ENCODE results near the gene COL6A3.
"Not testable (repeated sequence)": the region's sequence is repeated elsewhere in the genome, so short reads cannot be mapped to it uniquely, and the experiment has no call there.

Gene COL6A3

DNA sequence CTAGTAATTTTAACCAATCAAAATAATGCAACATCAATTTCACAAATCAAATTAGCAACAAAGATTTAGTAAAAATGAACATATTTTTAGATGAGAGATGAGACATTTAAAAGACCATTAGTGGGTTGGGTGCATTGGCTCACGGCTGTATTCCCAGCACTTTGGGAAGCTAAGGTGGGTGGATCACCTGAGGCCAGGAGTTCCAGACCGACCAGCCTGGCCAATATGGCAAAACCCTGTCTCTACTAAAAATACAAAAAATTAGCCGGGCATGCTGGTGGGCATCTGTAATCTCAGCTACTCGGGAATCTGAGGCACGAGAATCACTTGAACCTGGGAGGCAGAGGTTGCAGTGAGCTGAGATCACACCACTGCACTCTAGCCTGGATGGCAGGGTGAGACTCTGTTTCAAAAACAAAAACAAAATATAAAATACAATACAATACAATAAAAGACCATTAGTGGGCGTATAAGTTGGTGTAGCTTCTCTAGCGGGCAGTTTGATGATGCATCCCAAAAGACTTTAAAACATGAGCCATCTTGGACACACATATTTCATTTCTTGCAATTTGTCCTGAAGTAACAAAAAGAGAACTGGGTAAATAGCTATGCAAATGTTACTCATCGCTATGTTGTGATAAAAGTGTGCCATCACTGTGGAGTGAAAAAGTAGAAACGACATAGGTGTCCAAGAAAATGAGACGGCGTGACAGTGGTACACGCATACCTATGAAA, 101.8 kb downstream of the COL6A3 start:
- DNase-seq = no peak

- no peak for DNase-seq
Measured at GRCh38 chr2:237310515-237311114, 103.3 kb downstream of the COL6A3 start.

GRCh38 chr2:237309416-237309815, 104.5 kb downstream of the COL6A3 start:
- DNase-seq = no peak

GRCh38 chr2:237309011-237309410, 105.0 kb downstream of the COL6A3 start:
- DNase-seq = no peak

- DNase-seq = no peak
Measured at GRCh38 chr2:237307474-237307873, 106.5 kb downstream of the COL6A3 start.

DNA sequence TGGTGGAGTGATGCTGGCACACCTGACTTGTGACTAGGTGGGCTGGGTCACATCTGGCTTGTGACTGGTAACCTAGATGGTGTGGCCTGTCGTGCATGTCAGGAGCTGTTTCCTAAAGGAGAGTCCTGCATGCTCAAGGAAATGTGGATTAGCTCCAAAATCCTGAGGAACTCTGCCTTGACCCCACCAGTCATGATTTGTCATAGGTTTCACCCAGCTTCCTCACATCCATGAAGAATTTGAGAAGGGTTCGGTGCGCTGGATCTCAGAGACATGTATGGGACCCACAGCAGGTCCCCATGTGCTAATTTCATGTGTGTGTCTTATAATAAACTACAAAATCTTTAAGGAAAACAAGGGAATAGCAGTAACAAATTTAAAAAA, 107.2 kb downstream of the COL6A3 start:
- DNase-seq = no peak

DNA sequence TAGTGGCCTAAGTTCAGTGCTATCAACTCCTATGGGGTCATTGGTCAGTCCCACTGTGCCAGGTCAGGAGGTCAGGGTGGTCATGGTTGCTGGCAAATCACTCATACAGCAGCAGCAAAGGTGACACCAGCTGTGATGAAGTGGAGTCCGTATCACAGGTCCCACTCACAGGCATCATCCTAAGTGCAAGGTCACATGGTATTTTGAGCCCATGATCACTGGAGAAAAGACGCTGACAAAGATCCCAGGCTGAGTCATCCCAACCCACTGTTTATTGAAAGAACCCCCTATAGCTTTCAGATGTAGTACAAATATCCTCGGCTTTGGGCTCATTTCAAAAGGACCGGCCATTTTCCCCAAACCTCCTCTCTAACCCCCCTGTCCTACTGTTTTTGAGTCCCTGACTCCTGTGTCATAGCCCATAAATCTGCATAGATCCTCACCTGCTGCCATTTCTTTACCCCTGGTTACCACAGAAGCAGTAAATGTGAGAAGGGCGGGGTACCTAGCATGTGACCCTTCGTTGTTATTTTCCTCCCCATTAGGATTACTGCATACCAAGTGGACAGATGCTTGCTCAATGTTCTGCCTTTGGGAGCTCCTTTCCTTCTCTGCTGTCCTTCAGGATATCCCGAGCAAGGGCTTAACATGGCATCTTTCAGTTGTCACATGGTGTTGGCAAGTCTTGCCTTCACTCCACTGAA, 107.7 kb downstream of the COL6A3 start:
- DNase-seq = no peak

GRCh38 chr2:237305579-237305978, 108.4 kb downstream of the COL6A3 start:
- no peak for DNase-seq

- no peak for DNase-seq
Measured at GRCh38 chr2:237304763-237305514, 109.0 kb downstream of the COL6A3 start.

- DNase-seq = not testable (repeated sequence)
Measured at GRCh38 chr2:237303244-237303643, 110.7 kb downstream of the COL6A3 start.

DNA sequence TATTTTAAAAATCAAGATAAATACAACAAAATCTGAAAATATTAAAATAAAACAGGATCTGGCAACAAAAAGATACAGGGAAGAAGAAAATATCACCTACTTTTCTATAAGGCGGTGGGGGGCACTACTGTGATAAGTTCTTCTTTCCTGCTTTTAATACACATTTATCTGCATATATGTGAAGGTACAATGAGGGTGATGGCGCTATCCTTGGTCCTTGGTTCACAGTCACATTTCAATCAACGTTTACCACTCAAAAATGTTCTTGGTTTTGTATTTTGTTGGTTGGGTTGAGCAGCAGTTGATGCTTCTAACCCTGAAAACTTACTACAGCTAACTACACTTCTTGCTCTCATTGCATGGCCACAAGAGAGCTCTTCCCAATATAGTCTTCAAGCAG, 112.4 kb downstream of the COL6A3 start:
- no peak for DNase-seq

DNA sequence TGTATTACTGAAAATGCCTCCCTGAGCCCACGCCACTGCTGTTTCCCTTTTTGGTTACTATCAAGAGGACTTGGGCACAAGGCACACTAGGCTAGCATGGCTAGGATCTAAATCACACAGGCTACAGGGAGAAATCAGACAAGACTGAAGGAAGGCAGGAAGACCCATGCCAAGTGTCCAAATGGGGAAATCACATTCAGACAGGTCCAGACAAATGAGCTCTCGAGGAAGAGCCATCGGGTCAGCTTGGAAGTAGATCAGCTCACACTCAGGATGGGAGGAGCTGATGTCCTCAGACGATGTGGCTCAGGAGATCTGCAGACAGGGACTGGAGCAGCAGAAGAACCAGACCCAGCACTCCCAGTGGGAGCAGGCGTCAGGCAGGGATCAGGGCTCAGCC, 113.2 kb downstream of the COL6A3 start:
- DNase-seq = no peak

DNA sequence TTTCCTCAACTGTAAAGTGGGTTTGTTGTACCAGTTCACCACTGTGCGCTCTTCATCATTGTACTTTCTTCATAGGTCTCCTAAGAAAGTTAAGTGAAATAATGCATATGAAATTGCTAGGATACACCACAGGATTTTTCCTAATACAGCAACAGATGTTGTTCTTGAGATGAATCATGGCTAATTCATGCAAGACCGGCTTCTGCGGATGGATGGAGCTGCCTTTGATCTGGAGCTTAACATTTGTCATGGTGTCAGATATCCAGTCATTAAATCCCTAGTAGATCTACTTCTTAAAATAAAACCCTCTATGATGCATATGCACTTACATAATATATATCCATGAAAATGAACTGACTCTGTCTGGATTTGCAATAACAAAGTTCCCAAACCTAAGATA, 114.1 kb downstream of the COL6A3 start:
- no peak for DNase-seq

GRCh38 chr2:237298151-237299118, 115.5 kb downstream of the COL6A3 start:
- DNase-seq = no peak

- no peak for DNase-seq
Measured at GRCh38 chr2:237297421-237298150, 116.4 kb downstream of the COL6A3 start.

GRCh38 chr2:237296756-237297155, 117.2 kb downstream of the COL6A3 start:
- no peak for DNase-seq

GRCh38 chr2:237295889-237296480, 118.0 kb downstream of the COL6A3 start:
- no peak for DNase-seq

DNA sequence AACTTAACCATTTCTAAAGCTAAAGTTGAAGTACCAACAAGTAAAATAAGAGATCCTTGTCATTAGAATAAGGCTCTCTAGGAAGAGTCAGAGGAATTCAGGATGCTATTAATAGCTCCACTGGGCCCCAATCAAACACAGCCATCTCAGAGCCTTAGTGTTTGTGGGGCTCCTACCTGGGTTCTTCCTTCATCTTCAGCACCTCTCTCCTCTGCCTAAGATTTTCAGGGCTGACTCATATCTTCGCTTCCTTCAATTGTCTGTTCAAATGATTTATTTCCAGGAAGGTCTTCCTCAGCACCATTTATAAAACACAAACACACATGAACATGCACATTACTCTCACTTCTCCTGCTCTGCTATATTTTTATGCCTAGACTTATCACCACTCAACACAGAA, 119.5 kb downstream of the COL6A3 start:
- no peak for DNase-seq

GRCh38 chr2:237293978-237294377, 120.0 kb downstream of the COL6A3 start:
- no peak for DNase-seq

DNA sequence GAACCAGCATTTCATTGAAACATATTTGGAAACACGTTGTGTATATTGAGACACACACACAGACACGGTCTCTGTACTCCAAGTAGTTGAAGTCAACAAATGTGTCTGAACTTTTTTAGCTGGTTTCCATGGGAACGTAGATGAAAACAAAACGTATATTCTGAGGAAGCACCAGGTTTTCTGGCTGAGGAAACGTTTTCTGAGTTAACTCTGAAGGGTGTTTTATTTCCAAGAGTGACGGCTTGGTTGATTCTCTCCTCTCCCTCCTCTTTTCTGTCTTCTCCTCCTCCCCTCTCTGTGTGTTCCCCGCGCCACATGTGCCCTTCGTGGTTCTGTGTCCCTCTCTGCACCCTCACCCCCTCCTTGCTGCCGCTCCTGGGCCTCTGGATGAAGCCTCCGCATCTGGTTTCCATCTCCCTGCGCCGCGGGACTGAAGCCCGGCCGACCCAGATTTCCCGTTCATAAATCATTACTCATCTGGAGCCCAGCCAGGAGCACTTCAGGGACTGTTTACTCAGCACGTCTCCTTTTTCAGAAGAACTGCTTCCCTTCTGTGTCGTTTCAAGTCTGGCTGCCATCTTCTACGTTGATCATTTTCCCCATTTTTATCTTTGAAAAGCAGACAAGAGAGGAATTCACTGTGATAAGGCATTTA, 122.7 kb downstream of the COL6A3 start:
- DNase-seq = no peak

GRCh38 chr2:237290261-237290660, 123.7 kb downstream of the COL6A3 start:
- DNase-seq = no peak
